ENCODE data around the gene ICAM3.

The ICAM3 gene

DNA sequence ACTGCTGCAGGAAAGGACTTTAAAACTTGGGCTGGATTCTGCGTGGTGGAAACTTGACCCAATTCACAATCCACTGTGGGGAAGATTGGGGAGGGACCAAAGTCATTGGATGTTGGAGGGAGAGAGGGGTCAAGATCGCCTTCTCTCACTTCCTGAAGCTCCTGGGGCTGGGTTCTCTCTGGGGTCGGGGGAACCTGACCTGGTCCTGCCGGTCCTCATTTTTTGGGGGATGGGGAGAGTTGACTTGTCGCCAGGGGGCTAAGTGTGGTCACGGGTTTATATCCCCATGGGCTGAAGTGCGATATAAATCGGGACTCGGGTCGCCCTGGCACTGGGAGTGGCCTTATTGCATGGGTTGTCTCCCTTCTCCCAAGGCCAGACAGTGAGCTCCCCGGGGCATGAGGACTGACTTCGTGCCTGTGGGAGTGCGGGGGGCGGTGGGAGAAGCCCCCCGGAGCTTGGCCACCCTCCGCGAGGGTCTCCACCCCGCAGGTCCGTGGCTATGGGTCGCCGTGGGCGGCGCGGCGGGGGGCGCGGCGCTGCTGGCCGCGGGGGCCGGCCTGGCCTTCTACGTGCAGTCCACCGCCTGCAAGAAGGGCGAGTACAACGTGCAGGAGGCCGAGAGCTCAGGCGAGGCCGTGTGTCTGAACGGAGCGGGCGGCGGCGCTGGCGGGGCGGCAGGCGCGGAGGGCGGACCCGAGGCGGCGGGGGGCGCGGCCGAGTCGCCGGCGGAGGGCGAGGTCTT is 43.4 kb downstream of the ICAM3 start:
- no peak for TF ChIP-seq CTCF (conservative IDR thresholded peaks at IDR 0.05; ENCODE audit: low read length)
- H3K4me3 ChIP-seq (ENCODE audit: low read length), result no peak overlapping the region
- no peak for DNase-seq (ENCODE audit: low read depth)

DNA sequence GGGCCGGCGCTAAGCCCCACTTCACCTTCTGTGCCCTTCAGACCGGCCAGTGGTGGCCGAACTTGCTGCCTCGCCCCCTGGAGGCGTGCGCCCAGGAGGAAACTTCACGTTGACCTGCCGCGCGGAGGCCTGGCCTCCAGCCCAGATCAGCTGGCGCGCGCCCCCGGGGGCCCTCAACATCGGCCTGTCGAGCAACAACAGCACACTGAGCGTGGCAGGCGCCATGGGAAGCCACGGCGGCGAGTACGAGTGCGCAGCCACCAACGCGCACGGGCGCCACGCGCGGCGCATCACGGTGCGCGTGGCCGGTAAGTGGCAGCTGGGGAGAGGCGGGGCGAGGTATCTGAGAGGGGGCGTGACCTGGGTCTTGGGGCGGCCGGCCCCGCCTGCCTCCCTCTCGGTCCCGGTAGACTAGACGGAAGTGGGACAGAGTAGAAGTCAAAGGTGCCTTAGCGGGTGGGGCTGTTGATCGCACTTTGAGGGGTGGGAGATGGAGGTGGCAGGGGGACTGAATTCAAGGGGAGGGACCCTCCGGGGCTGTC is 44.0 kb downstream of the ICAM3 start:
- no peak overlapping the region for H3K4me3 ChIP-seq (ENCODE audit: low read length)
- 0 out of 2 replicates have a peak, but pooled peaks have one; percentile 2 for TF ChIP-seq CTCF (conservative IDR thresholded peaks at IDR 0.05; ENCODE audit: low read length)
- no peak for DNase-seq (ENCODE audit: low read depth)

- H3K4me3 ChIP-seq (ENCODE audit: low read length), result no peak overlapping the region
- TF ChIP-seq CTCF (conservative IDR thresholded peaks at IDR 0.05; ENCODE audit: low read length), result no peak
- no peak for DNase-seq (ENCODE audit: low read depth)
Measured at GRCh38 chr19:10294368-10294697, 45.1 kb downstream of the ICAM3 start.

- DNase-seq (ENCODE audit: low read depth), result no peak
- TF ChIP-seq CTCF (conservative IDR thresholded peaks at IDR 0.05; ENCODE audit: low read length), result no peak
- H3K4me3 ChIP-seq (ENCODE audit: low read length), result no peak overlapping the region
Measured at GRCh38 chr19:10293637-10294367, 45.6 kb downstream of the ICAM3 start.

- H3K4me3 ChIP-seq (ENCODE audit: low read length), result peak overlapping the region; percentile 44
- TF ChIP-seq CTCF (conservative IDR thresholded peaks at IDR 0.05; ENCODE audit: low read length), result no peak
- no peak for DNase-seq (ENCODE audit: low read depth)
Measured at GRCh38 chr19:10292789-10293636, 46.4 kb downstream of the ICAM3 start.

DNA sequence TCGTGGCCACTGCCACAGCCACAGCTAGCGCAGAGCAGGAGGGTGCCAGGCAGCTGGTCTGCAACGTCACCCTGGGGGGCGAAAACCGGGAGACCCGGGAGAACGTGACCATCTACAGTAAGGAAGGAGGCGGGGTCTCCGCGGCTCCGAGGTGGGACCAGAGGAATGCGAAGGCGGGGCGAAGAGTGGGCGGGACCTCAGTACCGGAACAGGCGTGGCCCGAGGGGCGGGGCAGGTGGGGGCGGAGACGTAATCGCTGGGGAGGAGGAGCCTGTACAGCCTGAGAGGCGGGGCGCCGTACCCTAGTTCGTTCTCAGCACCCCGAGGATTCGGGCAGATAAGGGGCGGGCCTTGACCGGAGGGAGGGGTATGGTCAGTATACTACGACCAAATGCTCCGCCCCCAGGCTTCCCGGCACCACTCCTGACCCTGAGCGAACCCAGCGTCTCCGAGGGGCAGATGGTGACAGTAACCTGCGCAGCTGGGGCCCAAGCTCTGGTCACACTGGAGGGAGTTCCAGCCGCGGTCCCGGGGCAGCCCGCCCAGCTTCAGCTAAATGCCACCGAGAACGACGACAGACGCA is 47.1 kb downstream of the ICAM3 start:
- peak; percentile 70 for DNase-seq (ENCODE audit: low read depth)
- TF ChIP-seq CTCF (conservative IDR thresholded peaks at IDR 0.05; ENCODE audit: low read length), result no peak

More for the DNA sequence above, 47.1 kb downstream of the ICAM3 start:
- peak overlapping the region; percentile 58 for H3K4me3 ChIP-seq (ENCODE audit: low read length)

Measured in AG10803 (cell line).